ENCODE results near the gene DDX5. TPM values are rescaled to one million over a fixed set of nuclear protein-coding genes. Genes with fewer than 3 reads are reported as not detected.

Gene DDX5
- total and polyA plus RNA-seq, 11 donors, result 183 to 521 (median 332) TPM

DNA sequence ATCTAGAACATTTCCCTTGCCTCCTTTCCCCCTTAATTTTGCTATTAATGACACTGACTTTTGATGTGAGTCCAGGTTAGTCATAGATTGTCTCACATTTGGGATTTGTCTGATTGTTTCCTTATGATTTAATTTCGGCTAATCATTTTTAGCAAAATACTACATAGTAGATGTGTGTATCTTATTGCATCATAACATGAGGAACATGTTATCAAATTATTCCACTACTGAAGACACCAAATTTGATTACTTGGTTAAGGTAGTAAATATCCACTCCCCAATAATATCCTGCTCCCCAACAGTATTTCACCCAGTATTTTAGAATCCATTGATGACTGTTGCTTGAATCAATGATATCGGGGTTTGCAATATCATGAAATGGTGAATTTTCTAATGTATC, 12.0 kb downstream of the DDX5 start:
- 90 to 98% (median 95%) methylated on average over 2 of the region's 2 CpGs for WGBS, 4 donors

DNA sequence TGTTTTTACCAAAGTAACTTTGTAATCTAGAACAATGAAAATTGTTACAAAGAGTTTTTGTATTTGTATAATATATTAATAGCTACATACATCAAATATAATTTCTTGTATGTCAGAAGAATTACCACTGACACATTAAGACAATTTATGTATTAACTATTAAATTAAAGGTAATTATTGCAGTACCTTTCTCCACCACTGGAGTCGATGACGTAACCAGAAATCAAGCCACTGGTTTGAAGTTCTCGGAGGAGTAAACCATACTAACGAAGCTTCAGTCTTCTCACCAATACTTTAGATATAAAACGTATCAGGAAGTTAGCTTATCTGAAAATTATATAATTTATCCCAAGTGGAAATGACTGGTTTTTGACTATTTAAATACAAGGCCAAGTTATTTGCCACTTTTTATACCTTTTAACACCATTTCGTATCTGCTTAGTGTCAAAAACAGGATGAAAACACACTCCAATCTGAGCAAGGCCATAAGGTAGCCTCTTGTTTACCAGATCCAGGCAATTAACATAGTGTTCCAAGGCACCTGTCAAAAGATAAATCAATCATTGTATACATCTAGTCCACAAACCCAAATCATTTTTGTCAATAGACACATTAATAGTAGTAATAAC, 13.5 kb downstream of the DDX5 start:
- no peak overlapping the region for H3K4me3 ChIP-seq
- 78 to 90% (median 82%) methylated on average over 6 of the region's 6 CpGs for WGBS, 4 donors
- H3K36me3 ChIP-seq, result peaks cover 0 to 61% (median 52%) of the 10 kb centered on the region in 9 donors
- H3K27ac ChIP-seq, result peak overlapping the region in 1 of 12 donors; percentile 4
- no peaks in the 10 kb centered on the region for H3K9me3 ChIP-seq
- intact Hi-C loops (cut with DNase I), result loop anchor here in 7 of 10 donors (5.0 to 10.0 kb wide), 5 partner anchors 70 to 188 kb away; no protein-coding TSS in a partner anchor
- ATAC-seq, result no peak
- no peak for DNase-seq
- TF ChIP-seq POLR2A (IDR thresholded peaks at IDR 0.05), result no peak
- TF ChIP-seq, protein P1, sequence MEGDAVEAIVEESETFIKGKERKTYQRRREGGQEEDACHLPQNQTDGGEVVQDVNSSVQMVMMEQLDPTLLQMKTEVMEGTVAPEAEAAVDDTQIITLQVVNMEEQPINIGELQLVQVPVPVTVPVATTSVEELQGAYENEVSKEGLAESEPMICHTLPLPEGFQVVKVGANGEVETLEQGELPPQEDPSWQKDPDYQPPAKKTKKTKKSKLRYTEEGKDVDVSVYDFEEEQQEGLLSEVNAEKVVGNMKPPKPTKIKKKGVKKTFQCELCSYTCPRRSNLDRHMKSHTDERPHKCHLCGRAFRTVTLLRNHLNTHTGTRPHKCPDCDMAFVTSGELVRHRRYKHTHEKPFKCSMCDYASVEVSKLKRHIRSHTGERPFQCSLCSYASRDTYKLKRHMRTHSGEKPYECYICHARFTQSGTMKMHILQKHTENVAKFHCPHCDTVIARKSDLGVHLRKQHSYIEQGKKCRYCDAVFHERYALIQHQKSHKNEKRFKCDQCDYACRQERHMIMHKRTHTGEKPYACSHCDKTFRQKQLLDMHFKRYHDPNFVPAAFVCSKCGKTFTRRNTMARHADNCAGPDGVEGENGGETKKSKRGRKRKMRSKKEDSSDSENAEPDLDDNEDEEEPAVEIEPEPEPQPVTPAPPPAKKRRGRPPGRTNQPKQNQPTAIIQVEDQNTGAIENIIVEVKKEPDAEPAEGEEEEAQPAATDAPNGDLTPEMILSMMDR (IDR thresholded peaks at IDR 0.05), result peak in 10 of 12 donors; percentile 15 to 84 (median 49)
- no peaks in the 10 kb centered on the region for H3K27me3 ChIP-seq
- peaks cover 2 to 50% (median 24%) of the 10 kb centered on the region in 12 donors for H3K4me1 ChIP-seq

More for the DNA sequence above, 12.0 kb downstream of the DDX5 start:
- no peak for ATAC-seq
- TF ChIP-seq POLR2A (IDR thresholded peaks at IDR 0.05), result no peak
- TF ChIP-seq, protein P1 (IDR thresholded peaks at IDR 0.05), result no peak
- Histone ChIP-seq H3K27ac (no peak overlapping the region), H3K27me3 (no peaks in the 10 kb centered on the region), H3K9me3 (no peaks in the 10 kb centered on the region), H3K4me1 (peaks cover 2 to 65% (median 32%) of the 10 kb centered on the region in 12 donors), H3K36me3 (peaks cover 0 to 61% (median 58%) of the 10 kb centered on the region in 9 donors), H3K4me3 (no peak overlapping the region)
- intact Hi-C loops (cut with DNase I), result loop anchor here in 7 of 10 donors (5.0 to 10.0 kb wide), 5 partner anchors 72 to 189 kb away; no protein-coding TSS in a partner anchor
- DNase-seq, result no peak

DNA sequence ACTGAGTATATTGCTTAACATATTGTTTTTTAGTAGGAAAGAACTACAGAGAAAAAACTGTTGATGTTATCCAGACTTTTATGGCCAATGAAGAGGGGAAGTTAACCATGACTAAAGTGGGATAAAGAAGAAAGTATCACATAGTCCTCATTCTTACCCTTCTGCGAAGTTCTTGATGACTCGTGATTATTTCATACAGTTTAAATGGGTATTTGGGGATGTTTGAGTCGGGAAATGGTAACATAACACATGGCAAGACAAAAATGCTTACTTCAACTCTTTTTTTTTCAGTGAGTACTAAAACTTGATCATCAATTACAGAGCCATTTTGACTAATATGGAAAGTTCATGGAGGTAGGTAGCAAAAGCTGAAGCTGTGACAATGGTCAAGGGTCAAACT, 14.1 kb downstream of the DDX5 start:
- peaks cover 0 to 63% (median 55%) of the 10 kb centered on the region in 9 donors for H3K36me3 ChIP-seq
- no peaks in the 10 kb centered on the region for H3K27me3 ChIP-seq
- peaks cover 2 to 44% (median 19%) of the 10 kb centered on the region in 12 donors for H3K4me1 ChIP-seq
- H3K9me3 ChIP-seq, result no peaks in the 10 kb centered on the region
- no peak overlapping the region for H3K4me3 ChIP-seq
- 85 to 93% (median 89%) methylated on average over 3 of the region's 3 CpGs for WGBS, 4 donors
- peak overlapping the region in 1 of 12 donors; percentile 4 for H3K27ac ChIP-seq
- intact Hi-C loops (cut with DNase I), result loop anchor here in 8 of 10 donors (2.0 to 10.0 kb wide), 6 partner anchors 70 to 187 kb away; no protein-coding TSS in a partner anchor
- DNase-seq, result no peak
- TF ChIP-seq, protein P1 (IDR thresholded peaks at IDR 0.05), result no peak
- TF ChIP-seq POLR2A (IDR thresholded peaks at IDR 0.05), result no peak
- ATAC-seq, result no peak

DNA sequence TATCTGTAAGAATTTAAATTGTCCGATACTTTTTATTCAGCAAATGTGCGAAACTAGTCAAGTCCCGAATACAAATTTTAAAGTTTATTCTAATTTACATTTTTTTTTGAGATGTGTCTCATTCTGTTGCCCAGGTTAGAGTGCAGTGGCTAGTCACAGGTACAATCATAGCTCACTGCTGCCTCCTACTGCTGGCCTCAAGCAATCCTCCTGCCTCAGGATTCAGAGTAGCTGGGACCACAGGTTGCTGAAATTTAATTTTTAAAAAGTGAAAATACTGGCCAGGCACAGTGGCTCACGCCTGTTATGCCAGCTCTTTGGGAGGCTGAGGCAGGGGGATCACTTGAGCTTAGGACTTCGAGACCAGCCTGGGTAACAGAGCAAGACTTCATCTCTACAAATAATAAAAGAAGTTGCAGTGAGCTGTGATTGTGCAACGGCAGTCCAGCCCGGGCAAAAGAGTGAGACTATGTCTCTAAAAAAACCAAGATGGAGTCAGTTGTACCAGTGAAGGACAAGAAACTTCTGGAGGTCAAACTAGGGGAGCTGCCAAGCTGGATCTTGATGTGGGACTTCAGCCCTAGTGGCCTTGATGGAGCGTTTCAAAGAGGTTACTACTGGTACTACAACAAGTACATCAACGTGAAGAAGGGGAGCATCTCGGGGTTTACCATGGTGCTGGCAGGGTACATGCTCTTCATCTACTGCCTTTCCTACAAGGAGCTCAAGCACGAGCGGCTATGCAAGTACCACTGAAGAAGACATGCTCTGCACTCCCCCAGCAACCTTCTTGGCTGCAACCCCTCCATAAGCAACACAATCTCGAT, 14.8 kb downstream of the DDX5 start:
- no peak for TF ChIP-seq POLR2A (IDR thresholded peaks at IDR 0.05)
- TF ChIP-seq, protein P1 (IDR thresholded peaks at IDR 0.05), result peak; percentile 22 to 67 (median 49)
- peak in 1 of 4 donors; percentile 61 for ATAC-seq
- Histone ChIP-seq H3K27ac (no peak overlapping the region), H3K36me3 (peaks cover 0 to 69% (median 56%) of the 10 kb centered on the region in 9 donors), H3K4me1 (peaks cover 2 to 43% (median 17%) of the 10 kb centered on the region in 12 donors), H3K27me3 (no peaks in the 10 kb centered on the region), H3K4me3 (no peak overlapping the region), H3K9me3 (no peaks in the 10 kb centered on the region)
- DNase-seq, result peak in 1 of 5 donors; percentile 29
- intact Hi-C loops (cut with DNase I), result loop anchor here in 8 of 10 donors (2.0 to 10.0 kb wide), 6 partner anchors 69 to 186 kb away; no protein-coding TSS in a partner anchor
- 90 to 94% (median 92%) methylated on average over 13 of the region's 13 CpGs for WGBS, 4 donors

All from heart left ventricle (tissue), 16 donors.